IPS-NIHi11 (cell line): Measurements from ENCODE around the gene FN1.

Experiments used
- DNase-seq: peaks from one replicate; pipeline ENCODE4 v3.0.0; 2012; ENCODE audit warnings: mixed read lengths, low spot score

Gene FN1

DNA sequence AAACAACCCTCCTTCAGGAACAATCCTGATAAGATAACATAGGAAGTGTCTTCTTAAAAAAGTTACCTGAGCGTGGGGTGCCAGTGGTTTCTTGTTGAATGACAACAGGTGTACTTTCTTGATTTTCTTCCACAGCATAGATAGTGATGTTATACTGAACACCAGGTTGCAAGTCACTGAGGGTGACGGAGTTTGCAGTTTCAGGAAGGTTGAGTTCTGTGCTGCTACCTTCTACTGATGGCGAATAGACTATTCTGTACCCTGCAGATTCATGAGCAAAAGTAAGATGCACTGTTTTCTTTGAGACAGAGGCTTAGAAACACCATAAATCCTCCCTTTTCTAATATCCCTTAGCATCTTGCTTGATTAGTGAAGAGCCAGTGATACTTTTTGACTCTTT lies 28.8 kb downstream of the FN1 start:
- DNase-seq: no peak

- DNase-seq: no peak
These were observed 29.9 kb downstream of the FN1 start for GRCh38 chr2:215405722-215406581.

DNA sequence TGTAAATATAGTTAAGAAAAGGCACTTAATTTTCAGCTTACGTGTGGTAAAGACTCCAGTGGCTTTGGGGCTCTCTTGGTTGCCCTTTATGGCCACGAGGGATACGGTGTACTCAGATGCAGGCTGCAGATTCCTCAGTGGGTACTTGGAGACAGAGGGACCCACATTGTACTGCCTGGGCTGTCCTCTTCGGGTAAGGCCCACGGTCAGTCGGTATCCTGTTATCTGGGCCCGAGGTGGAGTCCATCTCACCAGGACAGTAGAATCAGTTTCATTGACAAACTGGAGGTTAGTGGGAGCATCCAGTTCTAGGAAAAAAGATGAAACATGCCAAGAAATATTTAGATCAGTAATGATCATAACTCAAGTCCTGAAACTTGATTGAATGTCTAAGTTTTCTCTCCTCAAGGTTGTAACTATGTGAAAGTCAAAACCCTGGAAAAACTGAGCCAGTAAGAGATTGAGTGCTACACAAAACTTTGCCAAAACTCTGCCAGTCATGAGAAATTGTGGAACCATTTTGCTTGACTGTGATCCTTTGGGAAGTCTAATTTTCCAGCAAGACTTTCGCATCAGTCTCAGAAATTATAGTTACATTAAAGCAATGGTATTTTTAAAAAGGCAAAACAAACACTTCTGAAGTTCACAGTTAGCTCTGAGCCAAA lies 31.4 kb downstream of the FN1 start:
- DNase-seq: no peak

- no peak for DNase-seq
These were observed 32.2 kb downstream of the FN1 start for GRCh38 chr2:215403441-215404347.

DNA sequence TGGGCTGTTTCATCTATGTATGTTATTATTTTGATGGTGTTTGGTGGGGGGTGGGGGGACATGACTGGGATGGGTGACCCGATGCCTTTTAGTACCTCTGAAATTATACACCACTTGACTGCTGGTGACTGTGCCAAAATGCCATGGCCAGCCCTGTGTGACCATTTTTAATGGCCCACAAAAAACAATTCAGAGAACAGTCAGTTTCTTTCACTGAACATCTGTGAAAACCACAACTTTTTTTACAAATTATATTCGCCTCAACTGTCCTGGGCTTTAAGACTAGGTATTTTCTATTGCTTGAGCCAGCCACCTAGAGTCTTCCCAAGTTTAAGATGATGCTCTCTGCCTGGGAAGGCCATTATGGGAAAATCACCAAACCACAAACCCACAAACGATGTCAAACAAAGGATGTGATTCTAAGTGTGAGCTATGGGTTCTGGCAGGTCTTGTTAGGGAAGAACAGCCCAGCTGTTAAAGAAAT lies 33.9 kb downstream of the FN1 start:
- DNase-seq: no peak

GRCh38 chr2:215399067-215399716 lies 36.7 kb downstream of the FN1 start:
- DNase-seq: no peak

- no peak for DNase-seq
These were observed 38.1 kb downstream of the FN1 start for GRCh38 chr2:215397632-215398341.

DNA sequence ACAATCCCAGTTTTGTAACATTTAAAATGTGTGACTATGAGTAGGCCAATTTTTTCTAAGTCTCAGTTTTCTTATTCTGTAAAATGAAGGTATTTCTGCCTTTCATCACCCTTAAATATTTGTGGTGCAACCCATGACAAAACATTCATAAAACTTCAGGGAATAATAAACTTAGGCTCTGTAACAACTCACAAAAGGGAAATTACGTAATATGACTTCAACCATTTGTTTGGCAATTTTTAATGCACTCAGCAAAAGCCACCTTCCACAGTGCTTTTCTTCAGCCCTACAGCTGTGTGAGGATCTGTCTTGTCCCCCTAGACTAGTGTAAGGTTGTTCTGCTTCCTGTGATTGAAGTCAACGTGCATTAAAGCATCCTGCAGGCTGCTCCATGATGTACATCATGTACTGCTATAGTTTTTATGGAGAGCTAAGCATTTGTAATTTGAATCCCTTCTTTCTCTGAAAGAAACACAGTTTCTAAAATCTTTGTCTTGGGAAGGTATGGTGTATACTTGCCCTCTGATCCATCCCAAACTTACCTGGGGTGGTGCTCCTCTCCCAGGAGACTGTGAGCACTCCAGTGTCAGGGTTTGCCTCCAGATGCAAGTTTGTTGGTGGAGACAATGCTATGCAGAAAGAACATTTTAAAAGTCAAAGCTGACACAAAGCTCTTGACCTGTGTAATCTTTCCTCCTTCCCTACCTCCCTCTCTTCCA lies 39.1 kb downstream of the FN1 start:
- DNase-seq: no peak

GRCh38 chr2:215395687-215396460 lies 40.0 kb downstream of the FN1 start:
- no peak for DNase-seq

DNA sequence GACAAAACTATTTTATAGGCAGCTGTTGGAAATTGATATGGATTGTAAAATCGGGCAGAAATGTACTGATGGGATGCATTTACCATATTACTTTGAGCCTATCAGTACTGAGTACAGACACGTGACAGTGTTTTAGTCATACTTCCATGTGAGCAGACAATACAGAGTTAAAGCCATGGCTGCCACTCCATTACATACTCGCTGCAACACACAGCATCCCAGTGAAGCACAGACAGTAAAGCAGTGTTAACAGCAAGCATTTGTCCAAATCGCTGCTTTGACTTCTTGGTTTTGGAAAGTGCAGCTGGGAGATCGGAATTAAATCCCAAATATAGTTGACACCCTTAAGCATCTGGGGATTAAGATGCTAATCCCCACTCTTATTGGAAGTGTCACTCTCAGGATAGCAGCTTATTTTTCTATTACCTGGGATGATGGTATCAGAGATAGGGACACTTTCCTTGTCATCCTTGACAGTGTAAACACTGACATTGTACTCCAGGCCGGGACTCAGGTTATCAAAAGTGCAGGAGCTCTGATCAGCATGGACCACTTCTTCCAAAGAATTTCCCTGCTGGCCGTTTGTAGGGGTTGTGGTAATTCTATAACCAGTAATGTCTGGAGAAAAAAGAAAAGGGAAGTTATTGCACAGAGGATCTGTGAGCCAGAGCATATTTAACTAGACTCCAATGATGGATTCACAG lies 41.6 kb downstream of the FN1 start:
- DNase-seq: no peak

- no peak for DNase-seq
These were observed 43.1 kb downstream of the FN1 start for GRCh38 chr2:215392687-215393270.

DNA sequence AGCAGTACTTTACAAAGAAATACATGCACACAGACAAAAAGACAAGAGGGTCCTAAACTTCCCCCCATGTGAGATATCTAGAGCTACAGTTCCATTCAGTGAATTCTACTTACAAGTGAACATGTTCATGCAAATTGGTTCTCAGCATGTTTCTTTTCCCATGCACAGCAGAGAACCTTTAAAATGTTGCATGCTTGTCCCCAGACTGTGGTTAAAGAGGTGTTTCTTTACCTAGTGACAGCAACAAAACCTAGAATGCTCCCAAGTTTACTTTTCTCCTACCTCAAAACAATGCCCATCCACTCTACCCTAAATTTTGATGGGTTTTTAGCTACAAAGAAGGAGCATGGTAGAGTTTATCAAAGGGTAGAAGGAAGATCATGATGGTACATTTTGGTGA lies 43.7 kb downstream of the FN1 start:
- no peak for DNase-seq

DNA sequence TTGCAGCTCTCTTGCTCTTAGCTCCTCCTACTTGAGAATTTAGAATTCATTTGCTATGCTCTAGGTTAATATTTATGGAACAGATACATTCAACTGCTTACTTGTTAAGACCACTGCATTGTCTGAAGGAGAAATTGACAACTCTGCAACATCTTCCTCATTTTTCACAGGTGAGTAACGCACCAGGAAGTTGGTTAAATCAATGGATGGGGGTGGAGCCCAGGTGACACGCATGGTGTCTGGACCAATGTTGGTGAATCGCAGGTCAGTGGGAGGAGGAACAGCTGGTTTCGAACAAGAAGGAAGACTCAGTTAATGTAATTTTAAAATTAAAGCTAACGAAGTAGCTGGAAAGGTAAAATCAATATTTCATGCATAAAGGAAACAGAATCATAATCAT lies 44.3 kb downstream of the FN1 start:
- DNase-seq: no peak

DNA sequence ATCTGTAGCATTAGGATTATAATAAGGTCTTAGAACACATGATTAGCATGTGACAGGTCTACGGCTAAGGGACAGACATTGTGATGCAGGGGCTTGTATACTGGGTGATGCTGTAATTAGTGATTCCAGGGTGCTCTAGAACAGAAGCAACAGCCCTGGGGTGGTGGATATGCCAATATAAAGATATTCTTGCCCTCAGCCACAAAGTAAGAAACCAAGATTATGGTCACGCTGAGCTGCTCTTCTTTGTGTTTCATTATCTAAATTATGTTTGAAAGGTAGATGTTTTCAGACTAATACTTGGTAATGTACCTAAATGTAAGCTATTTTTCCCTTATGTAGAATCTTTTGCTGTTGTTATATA lies 45.3 kb downstream of the FN1 start:
- no peak for DNase-seq

- no peak for DNase-seq
These were observed 47.7 kb downstream of the FN1 start for GRCh38 chr2:215388002-215388728.

DNA sequence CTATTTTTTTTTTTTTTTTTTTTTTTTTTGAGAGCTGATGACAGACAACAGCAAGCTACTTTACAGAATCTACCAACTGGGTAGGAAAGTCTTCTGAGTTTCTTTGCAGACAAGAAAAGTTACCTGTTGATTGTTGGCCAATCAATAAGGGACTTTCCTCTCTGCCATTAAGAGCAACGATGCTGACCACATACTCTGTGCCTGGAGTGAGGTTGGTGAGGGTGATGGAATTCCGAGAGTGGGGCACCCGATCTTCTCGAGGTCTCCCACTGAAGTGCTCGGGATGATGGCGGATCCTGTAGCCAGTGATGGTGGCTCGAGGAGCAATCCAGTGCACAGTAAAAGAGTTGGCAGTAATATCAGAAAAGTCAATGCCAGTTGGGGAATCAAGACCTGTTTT lies 49.3 kb downstream of the FN1 start:
- DNase-seq: no peak

DNA sequence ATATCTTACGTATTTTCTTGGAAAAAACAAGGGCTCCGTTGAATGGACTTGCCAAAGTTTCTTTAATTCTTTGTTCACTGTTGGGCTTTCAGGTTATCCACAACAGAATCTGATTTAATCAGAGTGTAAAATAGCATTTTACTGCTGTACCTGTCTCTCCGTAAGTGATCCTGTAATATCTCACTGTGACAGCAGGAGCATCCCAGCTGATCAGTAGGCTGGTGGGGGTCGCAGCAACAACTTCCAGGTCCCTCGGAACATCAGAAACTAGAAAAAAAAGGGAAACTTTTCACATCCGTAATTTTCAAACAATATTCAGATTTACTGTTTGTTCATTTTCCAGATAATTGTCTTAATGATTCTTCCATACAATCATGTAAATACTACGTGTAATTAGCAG lies 51.2 kb downstream of the FN1 start:
- DNase-seq: no peak

DNA sequence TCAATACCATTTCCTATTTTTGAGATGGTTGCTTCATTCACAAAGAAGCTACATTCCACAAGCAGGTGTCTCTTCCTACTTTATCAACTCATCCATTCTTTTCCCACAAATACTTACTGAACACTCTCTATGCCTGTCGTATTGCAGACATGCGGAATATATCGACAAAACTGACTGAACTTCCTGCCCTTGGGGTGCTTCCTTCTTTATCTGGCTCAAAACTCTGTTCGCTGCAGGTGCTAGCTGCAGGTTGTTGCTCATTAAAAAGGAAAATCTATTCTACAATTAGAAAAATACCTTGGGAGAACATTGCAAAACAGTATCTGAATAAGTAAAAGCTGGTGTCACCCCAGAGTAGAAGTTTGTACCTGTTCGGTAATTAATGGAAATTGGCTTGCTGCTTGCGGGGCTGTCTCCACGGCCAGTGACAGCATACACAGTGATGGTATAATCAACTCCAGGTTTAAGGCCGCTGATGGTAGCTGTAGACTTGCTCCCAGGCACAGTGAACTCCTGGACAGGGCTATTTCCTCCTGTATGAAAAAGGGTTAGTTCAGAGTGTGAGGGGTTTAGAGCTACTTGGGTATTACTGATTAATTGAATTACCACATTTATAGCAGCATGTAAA lies 52.1 kb downstream of the FN1 start:
- DNase-seq: no peak
